ENCODE measurements around the gene TLE5.

GRCh38 chr19:3028305-3029064 is 33.8 kb downstream of the TLE5 start:
- no peak for TF ChIP-seq CTCF (conservative IDR thresholded peaks at IDR 0.05; ENCODE audit: low read depth, low read length)
- no peak for TF ChIP-seq EZH2 (IDR thresholded peaks at IDR 0.05; ENCODE audit: borderline replicate concordance, low read depth, low read length, poor library complexity, severe bottlenecking)

Data from A673 (cell line).